HG02610 (cell line): ENCODE results near the gene TMEM141.
"Not testable (repeated sequence)": the region's sequence is repeated elsewhere in the genome, so short reads cannot be mapped to it uniquely, and the experiment has no call there.

ENCODE experiments used
- ATAC-seq: cut with Tn5 transposase; IDR thresholded peaks from one replicate; pipeline ENCODE4 v1.9.1; 2021; ENCODE audit warnings: mild to moderate bottlenecking, moderate library complexity; ENCODE audit not compliant: unreplicated experiment

The TMEM141 gene

DNA sequence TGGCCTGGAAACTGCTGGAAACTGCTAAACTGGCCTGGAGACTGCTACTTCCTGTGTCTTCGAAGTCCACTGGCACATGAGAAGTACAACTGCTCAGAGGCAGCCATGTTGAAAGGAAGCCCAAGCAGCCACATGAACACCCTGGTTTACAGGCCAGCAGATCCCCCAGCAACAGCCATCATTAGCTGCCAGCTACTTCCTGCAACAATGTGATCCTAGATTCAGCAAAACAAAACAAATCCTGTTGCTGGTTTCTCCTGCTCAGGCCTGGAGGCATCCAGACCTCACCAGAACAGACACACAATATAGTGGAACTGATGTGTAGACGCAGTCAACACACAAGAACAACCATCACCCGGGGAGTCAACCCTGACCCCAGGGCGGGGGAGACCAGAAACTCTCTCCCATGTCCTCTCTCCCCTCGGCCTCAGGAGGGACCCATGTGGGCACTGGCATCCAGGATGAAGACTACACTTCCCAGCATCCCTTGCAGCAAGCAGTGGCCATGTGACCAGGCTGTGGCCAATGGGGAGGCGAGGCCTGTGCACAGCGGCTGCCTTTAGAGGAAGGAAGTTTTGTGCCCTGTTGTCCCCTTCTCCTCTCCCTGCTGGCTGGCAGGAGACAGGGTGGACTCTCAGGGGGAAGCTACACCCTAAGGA is 17.6 kb upstream of the TMEM141 start:
- no peak for ATAC-seq

DNA sequence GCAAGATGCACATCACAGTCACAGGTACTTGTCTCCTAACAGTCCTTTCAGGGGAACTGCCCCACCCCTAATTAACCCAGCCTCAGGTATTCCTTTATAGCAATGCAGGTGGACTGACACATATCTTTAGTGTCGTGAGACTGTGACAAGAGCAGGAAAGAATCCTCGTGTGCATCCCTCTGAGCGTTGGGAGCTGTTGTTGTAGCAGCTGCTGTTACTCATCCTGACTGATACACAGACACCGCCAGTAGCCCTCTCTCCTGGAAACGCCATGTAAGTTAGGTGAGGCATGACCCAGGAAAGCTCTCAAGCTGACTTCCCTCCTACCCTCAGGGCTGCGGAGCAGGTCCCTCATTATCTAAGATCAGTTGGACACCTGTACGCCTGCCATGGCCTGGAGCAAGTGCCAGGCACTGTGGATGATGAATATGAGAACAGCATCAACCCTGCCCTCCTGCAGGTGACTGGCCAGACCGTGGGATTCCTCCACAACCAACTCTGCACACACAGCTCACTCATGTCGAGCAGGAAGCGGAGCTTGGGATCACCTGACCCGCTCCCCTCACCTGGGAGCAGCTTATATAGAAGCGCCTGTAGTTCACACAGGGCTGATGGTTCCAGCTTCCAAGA is 16.6 kb upstream of the TMEM141 start:
- no peak for ATAC-seq

GRCh38 chr9:136775191-136775590 is 16.0 kb upstream of the TMEM141 start:
- ATAC-seq, result no peak

GRCh38 chr9:136776947-136777346 is 14.2 kb upstream of the TMEM141 start:
- ATAC-seq, result no peak

DNA sequence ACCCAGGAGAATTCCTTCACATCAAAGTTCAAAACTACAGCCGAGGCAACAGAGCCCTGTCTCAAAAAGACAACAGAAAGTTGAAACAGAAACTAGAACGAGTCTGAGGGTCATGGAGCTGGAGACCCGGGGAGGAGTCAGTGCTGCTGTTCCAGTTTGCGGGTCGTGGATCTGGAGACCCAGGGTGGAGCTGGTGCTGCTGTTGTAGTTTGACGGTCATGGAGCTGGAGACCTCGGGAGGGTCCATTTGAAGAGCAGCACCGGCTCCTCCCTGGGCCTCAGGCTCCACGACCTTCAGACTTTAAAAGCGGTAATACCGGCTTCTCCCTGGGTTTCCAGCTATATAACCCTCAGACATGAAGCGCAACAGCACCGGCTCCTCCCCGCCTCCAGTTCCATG is 13.8 kb upstream of the TMEM141 start:
- no peak for ATAC-seq

DNA sequence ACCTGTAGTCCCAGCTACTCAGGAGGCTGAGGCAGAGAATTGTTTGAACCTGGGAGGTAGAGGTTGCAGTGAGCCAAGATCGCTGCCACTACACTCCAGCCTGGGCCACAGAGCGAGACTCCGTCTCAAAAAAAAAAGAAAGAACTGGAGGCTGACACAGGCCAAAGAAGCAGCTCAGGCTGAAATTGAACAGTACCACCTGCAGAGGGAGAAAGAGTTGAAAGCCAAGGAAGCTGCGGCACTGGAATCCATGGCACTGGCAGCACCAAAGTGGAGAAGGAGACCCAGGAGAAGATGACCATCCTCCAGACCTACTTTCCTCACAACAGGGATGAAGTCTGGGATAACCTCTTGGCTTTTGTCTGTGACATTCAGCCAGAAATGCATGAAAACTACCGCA is 11.3 kb upstream of the TMEM141 start:
- no peak for ATAC-seq

GRCh38 chr9:136782452-136782851 is 8.7 kb upstream of the TMEM141 start:
- no peak for ATAC-seq

GRCh38 chr9:136784249-136784996 is 6.7 kb upstream of the TMEM141 start:
- ATAC-seq, result no peak

GRCh38 chr9:136784997-136785361 is 6.2 kb upstream of the TMEM141 start:
- ATAC-seq, result no peak

GRCh38 chr9:136785565-136786355 is 5.4 kb upstream of the TMEM141 start:
- ATAC-seq, result not testable (repeated sequence)

DNA sequence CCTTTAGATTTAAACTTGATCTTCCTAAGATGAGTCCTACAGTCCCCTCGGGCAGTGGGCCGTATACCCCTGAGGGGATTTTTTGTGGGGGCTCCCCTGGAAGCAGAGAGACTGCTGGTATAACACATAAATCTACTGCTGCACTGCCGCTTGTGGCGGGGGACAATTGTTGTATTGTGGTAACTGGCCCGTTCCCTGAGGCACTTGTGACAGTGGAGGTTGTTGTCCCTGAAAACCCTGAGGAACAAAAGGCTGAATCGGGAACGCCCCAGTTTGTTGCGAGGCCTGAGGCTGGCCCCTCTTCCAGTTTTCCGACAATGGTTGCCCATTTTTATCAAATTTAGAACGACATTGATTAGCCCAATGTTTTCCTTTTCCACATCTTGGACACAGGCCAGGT is 4.7 kb upstream of the TMEM141 start:
- ATAC-seq, result no peak

DNA sequence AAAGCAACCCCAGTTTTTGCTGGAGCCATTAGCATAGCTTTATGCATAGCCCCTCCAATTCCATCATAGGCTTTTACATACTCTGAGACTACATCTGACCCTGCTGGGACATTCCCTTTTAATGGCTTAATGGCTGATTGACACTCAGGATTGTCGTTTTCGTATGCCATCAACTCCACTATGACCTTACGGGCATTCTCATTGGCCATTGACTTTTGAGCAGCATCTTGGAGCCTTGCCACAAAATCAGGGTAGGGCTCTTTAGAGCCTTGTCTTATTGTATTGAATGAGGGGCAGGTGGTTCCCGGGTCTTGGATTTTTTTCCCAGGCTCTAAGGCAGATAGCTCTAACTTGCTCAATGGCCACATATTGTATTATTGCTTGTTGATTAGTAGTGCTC is 4.2 kb upstream of the TMEM141 start:
- not testable (repeated sequence) for ATAC-seq

GRCh38 chr9:136787690-136788400 is 3.3 kb upstream of the TMEM141 start:
- no peak for ATAC-seq

DNA sequence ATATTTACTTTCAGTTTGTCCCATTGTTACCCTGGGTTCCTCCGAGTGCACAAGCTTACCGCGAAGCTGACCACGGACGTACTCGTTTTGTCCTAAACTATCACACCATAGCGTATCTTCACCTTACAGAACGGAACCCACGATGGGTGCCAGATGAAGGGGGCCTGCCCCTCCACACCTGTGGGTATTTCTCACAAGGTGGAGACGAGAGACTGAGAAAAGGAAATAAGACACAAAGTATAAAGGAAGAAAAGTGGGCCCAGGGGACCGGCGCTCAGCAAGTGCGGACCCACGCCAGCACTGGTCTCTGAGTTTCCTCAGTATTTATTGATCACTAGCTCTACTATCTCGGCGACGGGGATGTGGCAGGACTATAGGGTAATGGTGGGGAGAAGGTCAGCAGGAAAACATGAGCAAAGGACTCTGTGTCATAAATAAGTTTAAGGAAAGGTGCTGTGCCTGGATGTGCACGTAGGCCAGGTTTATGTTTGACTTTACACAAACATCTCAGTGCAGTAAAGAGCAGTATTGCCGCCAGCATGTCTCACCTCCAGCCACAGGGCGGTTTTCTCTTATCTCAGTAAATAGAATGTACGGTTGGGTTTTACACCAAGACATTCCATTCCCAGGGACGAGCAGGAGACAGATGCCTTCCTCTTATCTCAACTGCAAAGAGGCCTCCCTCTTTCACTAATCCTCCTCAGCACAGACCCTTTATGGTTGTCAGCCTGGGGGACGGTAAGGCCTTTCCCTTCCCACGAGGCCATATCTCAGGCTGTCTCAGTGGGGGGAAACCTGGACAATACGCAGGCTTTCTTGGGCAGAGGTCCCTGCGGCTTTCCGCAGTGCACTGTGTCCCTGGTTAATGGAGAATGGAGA is 2.3 kb upstream of the TMEM141 start:
- not testable (repeated sequence) for ATAC-seq

GRCh38 chr9:136789523-136789937 is 1.6 kb upstream of the TMEM141 start:
- ATAC-seq, result no peak

DNA sequence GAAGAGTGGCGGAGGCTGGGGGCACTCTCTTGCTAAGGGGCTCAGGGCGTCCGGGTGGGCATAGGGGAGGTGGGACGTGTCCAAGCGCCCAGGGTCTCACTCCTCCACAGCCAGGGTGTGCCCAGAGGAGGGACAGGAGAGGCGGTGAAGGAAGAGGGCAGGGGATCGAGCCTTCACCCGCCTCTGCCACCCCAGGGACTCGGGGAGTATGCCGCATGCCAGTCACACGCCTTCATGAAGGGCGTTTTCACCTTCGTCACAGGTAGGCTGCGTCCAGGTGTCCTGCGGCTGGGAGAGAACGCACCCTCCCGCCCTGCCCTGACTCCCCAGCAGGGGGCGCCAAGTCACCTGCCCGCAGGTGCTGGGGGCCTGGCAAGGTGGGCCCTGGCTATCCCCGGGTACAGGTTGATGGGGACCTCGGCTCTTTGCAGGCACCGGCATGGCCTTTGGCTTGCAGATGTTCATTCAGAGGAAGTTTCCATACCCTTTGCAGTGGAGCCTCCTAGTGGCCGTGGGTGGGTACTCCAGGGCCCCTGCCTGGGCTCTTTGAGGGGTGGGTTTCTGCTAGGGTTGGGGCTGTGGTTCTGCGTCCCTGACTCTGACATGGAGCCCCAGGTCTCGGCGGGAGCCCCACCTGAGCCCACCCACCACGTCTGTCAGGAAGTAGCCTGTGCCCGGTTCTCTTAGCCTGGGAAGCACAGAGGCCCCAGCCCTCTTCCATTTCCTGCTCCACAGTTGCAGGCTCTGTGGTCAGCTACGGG is 552 bp downstream of the TMEM141 start:
- ATAC-seq, result no peak

- no peak for ATAC-seq
These were observed 1.4 kb downstream of the TMEM141 start for GRCh38 chr9:136792321-136793085.
